Neural cell (in vitro differentiated cells): ENCODE measurements around the gene OR5B2.

Experiments used
- CTCF ChIP-seq: fragments of 450-650 bp; IDR thresholded peaks from 2 replicates; pipeline ENCODE4 v1.5.1; 2014; ENCODE audit warnings: antibody characterized with exemption, mild to moderate bottlenecking, moderate library complexity; ENCODE audit not compliant: poor library complexity, severe bottlenecking
- SMC3 ChIP-seq: fragments of 450-650 bp; conservative IDR thresholded peaks from 2 replicates; pipeline ENCODE4 v1.6.1; 2014; ENCODE audit warnings: antibody characterized with exemption, mild to moderate bottlenecking, moderate library complexity; ENCODE audit not compliant: poor library complexity

- no peak for TF ChIP-seq CTCF
- TF ChIP-seq SMC3: no peak
Measured at GRCh38 chr11:58434217-58434616, 6.3 kb upstream of the OR5B2 start.
